Activated CD4-positive, alpha-beta T cell treated with anti-CD3 and anti-CD28 coated beads, Interleukin-2, Interleukin-4, amounts not matched to agents 100 ng/mL and 50 ng/mL, durations not matched to agents 16 hours and 8 hours (primary cell): ENCODE results near the gene TEDC2.
"Not testable (repeated sequence)": the region's sequence is repeated elsewhere in the genome, so short reads cannot be mapped to it uniquely, and the experiment has no call there.

Experiments
- DNase-seq: peaks from one replicate; pipeline ENCODE4 v3.0.0-alpha.2; 2020; ENCODE audit warnings: low spot score

The TEDC2 gene

GRCh38 chr16:2438121-2438520 is 21.8 kb upstream of the TEDC2 start:
- DNase-seq: no peak

GRCh38 chr16:2439598-2439997 is 20.3 kb upstream of the TEDC2 start:
- no peak for DNase-seq

- DNase-seq: not testable (repeated sequence)
Observed at GRCh38 chr16:2441143-2441804, 18.6 kb upstream of the TEDC2 start.

GRCh38 chr16:2443555-2443954 is 16.4 kb upstream of the TEDC2 start:
- DNase-seq: no peak

- DNase-seq: no peak
Observed at GRCh38 chr16:2447920-2448583, 11.9 kb upstream of the TEDC2 start.

GRCh38 chr16:2449118-2449517 is 10.8 kb upstream of the TEDC2 start:
- no peak for DNase-seq

- no peak for DNase-seq
Observed at GRCh38 chr16:2450535-2450934, 9.4 kb upstream of the TEDC2 start.

GRCh38 chr16:2450975-2451381 is 8.9 kb upstream of the TEDC2 start:
- no peak for DNase-seq

GRCh38 chr16:2451851-2452320 is 8.0 kb upstream of the TEDC2 start:
- no peak for DNase-seq

- DNase-seq: no peak
Observed at GRCh38 chr16:2452650-2453049, 7.3 kb upstream of the TEDC2 start.

GRCh38 chr16:2455081-2455845 is 4.6 kb upstream of the TEDC2 start:
- no peak for DNase-seq

GRCh38 chr16:2456551-2457153 is 3.3 kb upstream of the TEDC2 start:
- DNase-seq: no peak

GRCh38 chr16:2457267-2457666 is 2.6 kb upstream of the TEDC2 start:
- no peak for DNase-seq

- DNase-seq: no peak
Observed at GRCh38 chr16:2457946-2458345, 2.0 kb upstream of the TEDC2 start.

- no peak for DNase-seq
Observed at GRCh38 chr16:2458887-2459646, 842 bp upstream of the TEDC2 start.

GRCh38 chr16:2460391-2460713 is 443 bp downstream of the TEDC2 start:
- DNase-seq: no peak

- no peak for DNase-seq
Observed at GRCh38 chr16:2460916-2461315, 1.0 kb downstream of the TEDC2 start.

- no peak for DNase-seq
Observed at GRCh38 chr16:2462031-2462866, 2.3 kb downstream of the TEDC2 start.

GRCh38 chr16:2464333-2464732 is 4.4 kb downstream of the TEDC2 start:
- DNase-seq: no peak

- DNase-seq: no peak
Observed at GRCh38 chr16:2465653-2466415, 5.9 kb downstream of the TEDC2 start.
